Dermis blood vessel endothelial cell (primary cell): Measurements from ENCODE around the gene IMPG2. TPM values are rescaled to one million over a fixed set of nuclear protein-coding genes. Genes with fewer than 3 reads are reported as not detected.

ENCODE experiments used
- DNase-seq: peaks from one replicate; pipeline ENCODE4 v3.0.0; 2010
- total RNA-seq: library from RNA; depleted of rRNA; stranded (reverse); fragments of >200 nt; gene quantifications from 2 replicates; pipeline ENCODE4 v1.2.3, GENCODE V29; 2014

Gene IMPG2
- total RNA-seq, 1 donor from 2014 or later, result 0.85 TPM

DNA sequence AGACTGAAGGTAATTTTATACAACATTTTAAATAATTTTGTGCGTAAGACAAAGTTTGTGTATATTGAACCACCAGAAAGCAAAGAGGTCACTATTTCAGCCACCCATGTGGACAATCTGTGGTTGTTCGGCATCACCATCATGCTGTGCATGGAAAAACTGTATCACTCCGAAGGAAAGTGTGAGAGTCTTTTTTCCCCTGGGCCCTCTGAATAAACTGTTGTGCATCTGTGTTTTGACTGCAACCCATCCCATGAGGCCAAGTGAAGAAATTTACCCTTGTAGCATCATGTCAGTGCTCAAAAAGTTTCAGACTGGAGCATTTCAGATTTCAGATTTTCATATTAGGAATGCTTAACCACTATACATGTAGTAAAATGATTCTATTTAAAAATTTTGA, 85.3 kb downstream of the IMPG2 start:
- no peak for DNase-seq

DNA sequence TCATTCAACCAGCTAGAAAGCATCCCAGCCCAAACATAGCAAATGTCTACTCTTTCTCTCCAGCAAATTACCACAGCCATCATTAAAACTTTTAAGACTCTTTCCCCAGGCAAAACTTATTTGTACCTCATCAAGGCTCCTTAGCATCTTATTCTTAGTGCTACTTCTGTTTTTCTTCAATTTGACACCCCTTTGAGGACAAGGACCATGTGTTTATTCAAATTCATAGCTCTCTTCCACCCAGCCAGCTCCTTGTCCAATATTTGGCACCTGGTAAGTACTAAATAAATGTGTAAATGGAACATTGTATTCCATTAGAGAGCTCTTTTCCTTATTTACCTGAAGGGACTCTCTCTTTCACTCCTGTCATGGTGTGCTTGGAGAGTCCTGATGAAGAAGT, 89.8 kb downstream of the IMPG2 start:
- DNase-seq, result no peak

DNA sequence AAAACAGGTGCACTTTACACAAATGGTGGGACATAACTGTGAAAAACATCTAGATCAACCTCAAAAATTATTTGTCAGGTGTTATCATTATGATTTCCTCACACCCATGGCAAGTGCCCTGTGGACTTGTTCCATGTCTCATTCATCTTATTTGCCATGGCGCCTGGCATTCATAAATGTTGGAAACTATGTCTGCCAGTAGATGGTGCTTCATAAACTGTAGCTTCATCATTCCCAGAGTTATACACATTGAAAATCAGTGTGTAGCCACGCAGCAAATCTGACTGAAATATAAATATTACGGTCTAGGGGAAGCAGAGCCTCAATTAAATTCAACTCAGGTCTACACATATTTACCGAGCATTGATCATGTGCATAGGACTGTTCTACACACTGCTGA, 90.7 kb downstream of the IMPG2 start:
- peak; percentile 17 for DNase-seq

DNA sequence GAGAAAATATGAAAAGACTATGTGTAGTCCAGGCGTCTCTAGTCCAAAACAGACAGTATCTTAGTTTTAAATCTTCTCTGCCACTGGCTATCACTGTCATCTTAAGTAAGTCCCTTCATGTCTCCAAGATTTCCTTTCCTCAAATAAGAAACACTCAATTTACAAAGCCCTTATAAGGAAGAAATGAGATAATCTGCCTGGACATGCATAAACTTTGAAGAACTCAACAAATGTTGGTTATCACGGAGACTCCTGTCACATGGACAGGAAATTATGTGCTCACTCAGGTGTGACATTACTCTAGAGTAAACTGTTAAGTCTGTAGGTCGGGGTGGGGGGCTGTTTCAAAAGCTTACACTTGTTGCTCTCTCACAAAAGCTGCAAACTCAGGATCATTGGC, 91.9 kb downstream of the IMPG2 start:
- no peak for DNase-seq

DNA sequence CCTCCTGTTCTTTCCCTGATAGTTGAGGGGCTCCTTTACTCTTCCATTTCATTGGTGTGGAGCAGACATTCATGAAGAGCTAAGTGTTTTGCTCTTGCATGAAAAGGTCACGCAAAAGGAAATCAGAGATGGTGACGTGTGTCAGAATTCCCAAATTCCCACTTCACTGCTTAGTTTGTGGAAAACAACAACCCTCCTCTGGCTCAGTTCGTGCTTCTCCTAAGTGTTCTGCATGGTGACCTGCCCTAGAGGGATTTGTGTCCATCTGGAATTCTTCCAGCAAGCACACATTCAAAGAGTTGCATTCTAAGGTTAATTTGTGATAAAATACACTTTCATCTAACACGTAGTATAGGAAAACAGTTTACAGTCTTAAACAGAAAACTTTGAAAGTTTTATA, 95.6 kb downstream of the IMPG2 start:
- DNase-seq, result no peak

DNA sequence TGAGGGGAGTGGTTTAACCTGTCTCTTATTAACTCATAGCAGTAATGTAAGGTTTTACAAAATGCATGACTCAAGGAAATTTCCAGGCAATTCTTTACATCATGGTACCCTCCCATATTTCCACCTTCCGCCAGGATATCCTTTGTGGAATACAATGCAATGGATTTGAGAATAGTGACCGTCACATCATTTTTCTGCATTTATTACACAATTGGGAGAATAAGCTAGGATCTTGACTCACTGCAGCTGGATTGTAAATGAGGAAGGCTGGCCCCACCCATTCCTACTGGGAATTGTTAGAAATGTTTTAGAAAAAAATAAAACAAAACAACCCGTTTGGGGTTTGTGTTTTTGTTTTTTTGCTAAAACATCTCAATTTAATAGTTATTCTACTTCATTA, 97.4 kb downstream of the IMPG2 start:
- DNase-seq, result peak; percentile 66

DNA sequence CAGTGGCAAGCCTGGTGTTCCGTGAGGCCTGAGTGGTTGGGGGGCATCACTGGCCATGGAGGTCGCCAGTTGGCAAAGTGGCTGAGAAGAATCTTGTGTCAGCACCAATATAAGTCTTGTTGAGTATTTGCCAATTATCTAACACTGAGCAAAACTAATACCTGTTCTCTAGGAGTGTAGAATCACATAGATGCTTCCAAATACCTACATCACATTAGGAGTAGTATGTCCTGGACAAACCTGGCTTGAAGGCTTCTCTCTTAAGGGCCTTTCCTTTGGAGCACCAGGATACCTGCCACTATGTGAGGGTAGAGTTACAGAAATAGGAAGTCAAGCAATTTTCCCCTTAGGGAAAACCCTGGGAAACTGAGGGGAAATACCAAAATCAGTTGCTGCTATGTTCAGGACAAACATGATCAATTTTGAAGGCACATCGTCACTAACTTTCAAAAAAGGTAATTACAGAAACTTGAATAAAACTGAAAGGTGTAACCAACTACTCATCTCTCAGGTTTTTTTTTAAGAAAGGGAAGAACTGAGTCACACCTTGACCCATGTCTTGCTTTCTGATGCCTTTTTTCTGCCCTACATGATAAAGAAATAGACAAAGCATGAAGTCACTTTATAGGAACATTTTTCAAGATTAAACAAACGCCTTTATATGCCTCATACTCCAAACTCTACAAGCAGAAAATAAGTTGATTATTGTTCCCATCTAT, 100.4 kb downstream of the IMPG2 start:
- DNase-seq, result no peak

DNA sequence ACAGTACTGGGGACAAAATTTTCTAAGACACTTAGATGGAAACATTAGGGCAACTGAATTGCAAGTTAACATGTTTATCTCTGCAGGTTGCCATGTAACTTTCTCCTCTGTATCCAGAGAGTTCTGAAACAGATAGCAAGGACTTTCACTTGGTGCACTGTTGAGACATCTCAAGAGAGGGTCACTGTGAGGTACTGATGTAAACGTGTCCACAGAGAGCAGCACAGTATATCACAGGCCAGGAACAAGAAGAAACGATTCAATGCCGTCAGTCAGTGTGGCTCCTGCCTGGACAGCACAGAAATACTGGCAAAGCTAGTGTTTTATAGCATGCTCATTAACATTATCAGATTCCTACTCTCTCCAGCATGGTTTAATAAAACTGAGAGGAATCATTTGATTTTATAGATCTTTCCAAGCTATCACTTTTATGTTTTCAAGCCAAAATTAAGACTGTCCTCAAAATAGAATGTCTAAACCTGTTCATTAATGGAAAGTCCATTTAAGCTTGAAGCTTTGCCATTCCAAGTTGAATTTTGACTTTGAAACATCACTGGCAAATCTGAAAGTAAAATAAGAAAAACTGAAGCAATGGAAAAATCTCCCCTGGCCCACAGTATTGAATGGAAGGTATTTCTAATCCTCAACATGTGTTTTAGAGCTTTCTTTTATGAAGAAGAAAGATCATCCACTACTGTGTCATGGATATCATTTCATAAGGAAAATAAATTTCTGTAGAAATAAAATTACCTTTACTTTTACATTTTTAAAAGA, 102.7 kb downstream of the IMPG2 start:
- no peak for DNase-seq

DNA sequence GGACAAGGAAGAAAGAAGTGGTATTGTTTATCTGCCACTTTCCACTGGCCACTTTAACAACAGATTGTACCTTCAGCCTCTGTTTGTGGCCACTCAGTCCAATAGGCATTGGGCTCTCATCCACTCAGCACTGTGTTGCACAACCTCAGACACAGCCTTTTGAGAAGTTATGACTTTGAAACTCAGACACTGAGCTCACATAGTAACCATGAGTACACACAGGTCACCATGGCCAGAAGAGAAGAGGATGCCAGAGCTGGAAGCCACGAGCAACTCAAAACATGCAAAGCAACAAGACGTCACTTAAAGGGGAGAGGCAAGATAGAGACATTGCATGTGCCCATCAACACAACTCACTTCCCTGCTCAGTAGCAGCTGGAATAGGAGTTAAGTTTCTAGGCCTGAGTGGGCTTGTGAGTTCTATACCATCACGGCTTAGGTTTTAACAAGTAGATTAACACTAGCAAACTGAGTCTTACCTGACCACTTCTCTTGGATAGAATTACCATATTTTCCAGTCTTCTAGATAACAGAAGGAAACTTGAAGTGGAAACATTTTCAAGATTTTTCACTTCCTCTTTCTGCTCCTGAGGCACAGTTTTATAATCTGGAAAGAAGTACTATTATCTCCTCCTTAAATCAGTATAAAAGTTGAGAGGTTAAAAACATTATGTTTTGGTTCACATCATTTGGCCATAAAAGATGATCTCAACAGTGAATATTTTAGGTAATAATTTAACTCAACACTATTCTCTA, 103.5 kb downstream of the IMPG2 start:
- no peak for DNase-seq

DNA sequence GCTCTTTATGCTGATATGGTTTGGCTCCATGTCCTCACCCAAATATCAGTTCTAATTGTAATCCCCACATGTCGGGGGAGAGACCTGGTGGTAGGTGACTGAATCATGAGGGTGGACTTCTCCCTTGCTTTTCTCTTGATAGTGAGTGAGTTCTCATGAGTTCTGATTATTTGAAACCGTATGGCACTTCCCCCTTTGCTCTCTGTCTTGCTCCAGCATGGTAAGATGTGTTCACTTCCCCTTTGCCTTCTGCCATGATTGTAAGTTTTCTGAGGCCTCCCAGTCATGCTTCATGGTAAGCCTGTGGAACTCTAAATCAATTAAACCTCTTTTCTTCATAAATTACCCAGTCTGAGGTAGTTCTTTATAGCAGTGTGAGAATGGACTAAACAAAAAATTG, 107.6 kb downstream of the IMPG2 start:
- no peak for DNase-seq

DNA sequence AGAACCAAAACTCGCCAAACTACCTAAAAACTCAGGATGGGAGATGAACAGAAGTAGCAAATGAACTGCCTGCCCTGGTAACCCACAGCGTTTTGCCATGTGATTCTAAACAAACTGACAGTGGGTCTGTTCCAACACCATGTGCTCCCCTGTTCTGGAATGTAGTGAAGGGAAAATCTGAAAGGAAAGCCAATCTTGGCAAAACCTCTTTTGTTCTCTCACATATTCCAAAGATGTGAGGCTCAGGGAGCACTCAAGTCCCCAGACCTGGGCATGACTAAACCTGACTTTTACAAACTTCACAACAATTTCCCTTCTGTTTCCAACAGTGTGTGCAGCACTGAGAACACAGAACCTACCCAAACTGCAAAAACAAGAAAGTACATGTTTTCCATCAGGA, 116.1 kb downstream of the IMPG2 start:
- DNase-seq, result no peak

DNA sequence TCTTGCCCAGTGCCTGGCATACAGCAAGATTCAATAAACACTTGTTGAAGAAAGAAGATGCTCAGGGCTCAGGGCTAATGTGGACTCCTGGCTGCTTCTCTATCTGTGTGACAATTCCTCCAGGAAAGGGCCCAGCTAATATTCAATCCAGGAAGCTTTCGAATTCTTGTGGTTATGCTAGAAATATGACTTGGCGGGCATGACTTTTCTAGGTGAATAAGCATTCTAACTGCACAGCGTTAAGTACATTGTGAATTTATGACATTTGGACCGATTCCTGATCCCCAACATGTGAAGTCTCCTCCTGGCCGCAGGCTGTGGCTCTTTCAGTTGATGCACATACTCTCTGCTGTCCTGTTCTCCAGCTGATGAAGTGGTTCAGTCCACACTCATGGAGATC, 117.0 kb downstream of the IMPG2 start:
- DNase-seq, result no peak

DNA sequence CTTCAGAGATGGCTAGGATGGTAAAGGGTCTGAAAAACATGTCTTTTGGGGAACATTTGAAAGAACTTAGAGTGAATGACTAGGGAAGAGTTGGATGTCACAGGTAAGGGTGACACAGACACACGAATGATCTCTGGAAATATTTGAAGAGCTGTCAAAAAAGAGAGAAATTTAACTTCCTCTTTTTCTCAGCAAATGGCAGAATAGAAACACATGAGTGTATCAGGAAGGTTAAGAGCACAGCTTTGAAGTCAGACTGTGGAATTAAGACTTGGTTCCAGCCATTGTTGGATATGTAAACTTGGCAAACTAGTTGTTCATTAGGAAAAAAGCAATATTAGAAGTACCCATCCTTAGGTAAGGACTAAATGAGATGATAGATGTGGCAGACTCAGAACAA, 117.7 kb downstream of the IMPG2 start:
- no peak for DNase-seq

DNA sequence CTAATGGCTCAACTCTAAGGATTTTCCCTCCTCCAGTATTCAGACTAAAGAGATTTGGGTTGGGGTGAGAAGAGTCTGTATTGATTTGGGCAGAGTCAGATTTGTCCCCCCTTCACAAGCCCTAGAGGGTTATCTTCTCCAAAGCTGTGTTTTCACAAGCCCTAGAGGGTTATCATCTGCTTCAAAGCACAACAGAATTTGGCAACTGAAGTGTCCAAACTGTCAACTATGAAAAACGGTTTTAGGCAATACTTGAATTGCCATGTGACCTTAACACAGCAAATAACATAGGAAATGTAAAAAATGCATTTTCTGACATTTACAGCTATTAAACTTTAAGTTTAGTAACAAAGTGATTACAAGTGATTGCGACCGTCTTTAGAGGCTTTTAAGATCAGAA, 119.9 kb downstream of the IMPG2 start:
- no peak for DNase-seq

DNA sequence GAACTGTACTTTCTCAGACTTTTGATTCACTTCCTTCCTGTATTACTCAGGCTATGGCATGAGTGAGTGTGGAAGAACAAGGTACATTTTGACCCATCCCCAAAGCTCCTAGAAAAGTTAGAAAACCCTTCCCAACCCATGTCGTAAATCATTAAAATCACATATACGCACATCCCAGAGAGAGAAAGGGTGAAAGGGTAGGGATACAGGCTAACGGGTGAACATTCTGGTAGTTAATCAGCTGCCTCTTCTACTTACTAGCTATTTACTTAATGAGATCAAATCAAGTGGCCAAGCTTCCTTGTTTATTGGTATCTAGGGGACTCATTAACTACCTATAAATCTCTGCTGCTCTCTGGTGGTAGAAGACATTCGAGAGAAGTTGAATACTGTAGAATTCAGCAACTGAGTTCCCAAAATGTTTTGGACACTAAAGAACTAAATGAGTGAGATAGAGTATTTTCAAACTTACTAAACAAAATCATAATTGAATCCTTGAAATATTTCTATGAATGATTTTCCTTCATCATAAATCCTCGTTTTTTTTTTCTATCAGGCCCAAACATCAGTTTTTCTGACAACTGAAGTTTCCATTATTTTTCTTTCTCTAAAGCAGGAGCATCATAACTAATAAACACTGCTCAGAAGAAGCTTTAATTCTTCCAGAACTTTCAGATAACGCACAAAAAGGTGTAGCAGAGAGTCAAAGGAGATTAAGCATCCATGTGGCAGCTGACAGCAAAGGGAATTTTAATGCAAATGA, 124.2 kb downstream of the IMPG2 start:
- peak; percentile 82 for DNase-seq

DNA sequence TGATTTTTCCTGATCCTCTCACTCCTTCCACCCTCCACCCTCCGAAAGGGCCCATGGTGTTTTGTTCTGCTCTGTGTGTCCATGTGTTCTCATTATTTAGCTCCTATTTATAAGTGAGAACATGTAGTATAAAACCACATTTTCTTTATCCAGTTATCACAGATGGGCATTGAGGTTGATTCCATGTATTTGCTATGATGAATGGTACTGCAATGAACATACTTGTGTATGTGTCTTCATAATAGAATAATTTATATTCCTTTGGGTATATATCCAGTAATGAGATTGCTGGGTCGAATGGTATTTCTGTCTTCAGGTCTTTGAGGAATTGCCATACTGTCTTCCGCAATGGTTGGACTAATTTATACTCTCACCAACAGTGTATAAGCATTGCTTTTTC, 126.0 kb downstream of the IMPG2 start:
- DNase-seq, result no peak

DNA sequence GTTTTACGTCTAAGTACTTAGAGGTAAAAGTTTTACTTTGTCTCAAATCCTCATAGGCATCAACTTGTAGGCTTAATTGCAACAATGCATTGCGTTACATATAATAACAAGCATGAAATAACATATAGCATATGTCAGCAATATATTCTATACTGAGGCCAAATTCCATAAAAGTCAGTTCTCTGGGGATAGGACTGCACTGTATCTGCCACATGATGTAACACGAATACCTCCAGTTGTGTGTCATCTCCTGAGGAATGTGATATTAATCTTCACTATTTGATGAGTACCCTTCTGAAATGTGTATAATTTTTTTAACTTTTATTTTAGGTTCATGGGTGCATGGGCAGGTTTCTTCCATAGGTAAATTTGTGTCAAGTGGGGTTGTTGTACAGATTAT, 126.4 kb downstream of the IMPG2 start:
- peak; percentile 24 for DNase-seq

DNA sequence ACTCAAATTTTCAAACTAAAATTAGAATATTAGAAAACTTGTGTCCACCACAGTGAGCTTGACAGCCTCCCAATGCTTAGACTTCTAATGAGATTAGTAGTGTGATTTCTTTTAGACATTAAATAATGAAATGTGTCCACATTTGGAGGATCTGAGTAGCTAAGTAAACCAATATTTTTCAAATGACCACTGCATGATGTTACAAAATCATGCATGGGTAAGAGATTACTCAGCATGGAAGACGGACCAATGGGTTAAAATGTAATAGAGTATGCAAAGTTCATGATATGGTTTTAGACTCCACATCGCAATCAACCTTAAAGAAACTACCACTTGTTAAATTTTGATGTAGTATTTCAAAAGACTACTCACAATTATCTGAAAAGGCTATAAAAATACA, 130.6 kb downstream of the IMPG2 start:
- no peak for DNase-seq

DNA sequence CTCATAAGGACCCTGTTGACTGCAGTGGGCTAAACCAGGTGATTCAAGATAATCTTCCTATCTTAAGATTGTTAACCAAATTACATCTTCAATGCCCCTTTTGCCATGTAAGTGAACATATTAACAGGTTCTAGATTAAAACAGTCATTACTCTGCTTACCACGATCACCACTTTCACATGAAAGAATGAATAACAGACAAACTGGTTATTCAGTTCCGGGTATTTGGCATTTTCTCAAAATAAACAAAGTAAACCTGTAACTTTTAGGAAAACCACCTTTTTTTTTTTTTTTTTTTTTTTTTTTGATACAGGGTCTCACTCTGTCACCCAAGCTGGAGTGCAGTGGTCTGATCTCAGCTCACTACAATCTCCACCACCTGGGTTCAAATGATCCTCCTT, 131.2 kb downstream of the IMPG2 start:
- no peak for DNase-seq

DNA sequence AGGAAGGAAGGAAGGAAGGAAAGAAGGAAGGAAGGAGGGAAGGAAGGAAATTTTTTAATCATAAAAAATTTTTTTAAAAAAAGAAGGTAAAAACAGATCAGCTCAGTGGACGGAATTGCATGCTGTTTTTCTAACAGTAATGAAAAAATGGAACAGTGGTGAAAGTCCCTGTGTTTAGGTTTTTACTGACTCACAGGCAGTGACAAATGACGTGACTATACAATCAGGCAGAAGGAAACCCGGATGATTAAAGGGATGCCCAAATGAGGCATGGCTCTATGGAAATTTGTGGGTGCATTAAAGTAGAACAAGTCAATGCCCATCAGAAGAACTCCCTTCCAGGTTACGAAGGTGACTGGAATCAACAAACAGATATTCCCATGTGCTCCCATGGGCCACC, 135.0 kb downstream of the IMPG2 start:
- DNase-seq, result no peak

DNA sequence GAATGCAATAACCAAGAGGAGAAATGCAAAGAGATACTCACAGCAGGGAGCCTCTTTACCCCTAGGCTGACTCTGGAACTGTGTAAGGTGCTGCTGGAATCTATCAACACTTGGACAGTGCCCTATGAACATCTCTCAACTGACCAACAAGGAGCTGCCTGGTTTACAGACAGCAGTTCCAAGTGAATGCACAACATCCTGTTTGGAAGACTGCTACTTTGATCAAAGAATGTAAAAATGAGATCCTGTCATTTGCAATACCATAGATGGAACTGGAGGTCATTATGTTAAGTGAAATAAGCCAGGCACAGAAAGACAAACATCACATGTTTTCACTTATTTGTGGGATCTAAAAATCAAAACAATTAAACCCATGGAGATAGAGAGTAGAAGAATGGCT, 136.3 kb downstream of the IMPG2 start:
- no peak for DNase-seq

DNA sequence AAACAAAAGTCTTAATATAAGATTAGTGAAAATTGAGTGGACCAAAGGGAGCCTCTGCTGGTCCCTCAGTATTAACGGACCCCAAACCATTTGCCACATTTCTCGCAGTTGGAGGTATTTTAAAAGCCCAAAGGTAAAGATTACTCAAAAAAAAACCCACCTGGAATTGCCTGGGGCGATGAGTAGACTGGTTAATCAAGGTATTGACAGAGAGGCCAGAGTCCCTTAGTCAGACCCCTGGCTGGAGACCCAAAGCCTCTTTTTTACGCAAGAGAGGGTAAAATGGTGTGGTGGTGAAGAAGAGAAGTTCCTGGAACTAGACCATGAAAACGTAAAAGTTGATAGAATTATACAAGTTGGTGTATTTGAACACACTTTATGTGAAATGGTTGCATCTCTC, 137.2 kb downstream of the IMPG2 start:
- no peak for DNase-seq

DNA sequence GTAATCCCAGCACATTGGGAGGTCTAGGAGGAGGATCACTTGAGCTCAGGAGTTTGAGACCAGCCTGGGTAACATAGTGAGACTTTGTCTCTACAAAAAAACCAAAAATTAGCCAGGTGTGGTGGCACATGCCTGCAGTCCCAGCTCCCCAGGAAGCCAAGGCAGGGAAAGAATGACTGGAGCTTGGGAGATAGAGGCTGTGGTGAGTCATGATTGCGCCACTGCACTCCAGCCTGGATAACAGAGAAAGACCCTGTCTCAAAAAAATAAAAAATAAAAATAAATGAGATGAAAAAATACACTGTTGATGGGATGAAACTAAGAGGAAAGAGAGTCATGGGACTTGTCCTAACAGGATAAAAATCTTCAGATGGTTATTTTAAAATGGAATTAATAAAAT, 137.6 kb downstream of the IMPG2 start:
- peak; percentile 29 for DNase-seq
